ENCODE data around the gene GAK. TPM values are rescaled to one million over a fixed set of nuclear protein-coding genes. Genes with fewer than 3 reads are reported as not detected.

The GAK gene
- total and polyA plus RNA-seq, 2 of the 13 experiments (the other 11 are each of a cell fraction or from before 2014, with no cell fraction given): 17.5 to 44.3 TPM

DNA sequence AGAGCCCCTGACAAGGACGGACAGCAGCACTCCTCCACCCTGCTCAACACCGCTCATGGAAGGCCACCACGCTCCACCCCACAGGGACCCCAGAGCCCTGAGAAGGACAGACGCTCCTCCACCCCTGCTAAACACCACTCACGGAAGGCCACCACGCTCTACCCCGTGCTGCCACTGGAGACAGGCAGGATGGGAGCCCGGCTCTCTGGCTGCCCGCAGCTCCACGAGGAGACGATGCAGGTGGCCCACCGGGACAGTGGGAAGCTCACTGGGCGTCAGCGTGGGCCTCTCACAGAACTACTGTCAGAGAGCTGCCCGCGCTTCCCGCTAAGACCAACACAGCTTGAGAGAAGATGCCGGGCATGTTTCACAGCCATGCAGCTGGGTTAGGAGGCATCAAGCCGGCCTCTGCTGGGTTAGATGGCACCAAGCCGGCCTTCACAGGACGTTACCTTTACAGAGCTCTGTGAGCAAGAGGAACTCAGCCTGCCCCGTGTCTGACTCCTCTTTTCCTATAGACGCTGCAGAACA, 20.8 kb downstream of the GAK start:
- H3K4me2 ChIP-seq (ENCODE audit: low read depth, low read length): no peak overlapping the region
- TF ChIP-seq ZNF883 (CRISPR knock-in tag; IDR thresholded peaks at IDR 0.05; ENCODE audit: not compliant biosample characterization): no peak
- no peak for TF ChIP-seq SAFB2 (CRISPR knock-in tag; IDR thresholded peaks at IDR 0.05; ENCODE audit: borderline replicate concordance, low read depth)
- no peak for TF ChIP-seq ZFYVE20 (CRISPR knock-in tag; IDR thresholded peaks at IDR 0.05; ENCODE audit: borderline replicate concordance, low read depth)
- no peak for TF ChIP-seq CBX1 (IDR thresholded peaks at IDR 0.05; ENCODE audit: low read depth)
- no peak for TF ChIP-seq SP2 (CRISPR knock-in tag; IDR thresholded peaks at IDR 0.05)
- no peak for TF ChIP-seq ZNF724P (CRISPR knock-in tag; IDR thresholded peaks at IDR 0.05; ENCODE audit: borderline replicate concordance)
- no peak for TF ChIP-seq KDM5A (IDR thresholded peaks at IDR 0.05; ENCODE audit: borderline replicate concordance, low read length)
- TF ChIP-seq, protein P1, sequence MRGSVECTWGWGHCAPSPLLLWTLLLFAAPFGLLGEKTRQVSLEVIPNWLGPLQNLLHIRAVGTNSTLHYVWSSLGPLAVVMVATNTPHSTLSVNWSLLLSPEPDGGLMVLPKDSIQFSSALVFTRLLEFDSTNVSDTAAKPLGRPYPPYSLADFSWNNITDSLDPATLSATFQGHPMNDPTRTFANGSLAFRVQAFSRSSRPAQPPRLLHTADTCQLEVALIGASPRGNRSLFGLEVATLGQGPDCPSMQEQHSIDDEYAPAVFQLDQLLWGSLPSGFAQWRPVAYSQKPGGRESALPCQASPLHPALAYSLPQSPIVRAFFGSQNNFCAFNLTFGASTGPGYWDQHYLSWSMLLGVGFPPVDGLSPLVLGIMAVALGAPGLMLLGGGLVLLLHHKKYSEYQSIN (CRISPR knock-in tag; IDR thresholded peaks at IDR 0.05; ENCODE audit: borderline replicate concordance): no peak
- no peak for TF ChIP-seq ZNF777 (CRISPR knock-in tag; IDR thresholded peaks at IDR 0.05)
- TF ChIP-seq HNRNPK (IDR thresholded peaks at IDR 0.05; ENCODE audit: low read depth, low read length, poor library complexity, severe bottlenecking): no peak
- no peak for TF ChIP-seq HIVEP1 (CRISPR knock-in tag; IDR thresholded peaks at IDR 0.05)
- no peak for TF ChIP-seq SNAPC2 (CRISPR knock-in tag; IDR thresholded peaks at IDR 0.05)
- no peak for TF ChIP-seq RFXANK (CRISPR knock-in tag; IDR thresholded peaks at IDR 0.05)
- TF ChIP-seq TAF15 (IDR thresholded peaks at IDR 0.05; ENCODE audit: low read depth, low read length, poor library complexity, severe bottlenecking): no peak
- H3K36me3 ChIP-seq (replicated peaks in 1 of 2; ENCODE audit: control insufficient read depth in 1 of 2, insufficient read depth in 2 of 2, low read length in 2 of 2): peaks cover 13 to 26% of the 10 kb centered on the region in 2 experiments; a peak in 4 of 5 replicates
- no TSS peak for BruUV-seq (replicated peaks)
- no peak overlapping the region for H3K27ac ChIP-seq (ENCODE audit: extremely low read length, insufficient read depth, low read length)
- in situ Hi-C loops (cut with HindIII; ENCODE audit: extremely low pct_ligation_motif_present, low pct_unique_long_range_greater_than_20kb): no loop called here
- peaks cover 12% of the 10 kb centered on the region for H3K79me2 ChIP-seq (ENCODE audit: insufficient read depth, low read length)
- no peak overlapping the region for H3K9ac ChIP-seq (ENCODE audit: insufficient read depth, low read depth, low read length)
- CTCF ChIA-PET (ENCODE audit: low intra/inter-chr PET ratio, low total read pairs): no interaction called here
- H3K4me1 ChIP-seq (ENCODE audit: insufficient read depth, low read length): no peaks in the 10 kb centered on the region
- ATAC-seq (no peak), FAIRE-seq (no peak), DNase-seq (ENCODE audit: low spot score) (no peak)
- POLR2A ChIA-PET: no interaction called here
- no peaks in the 10 kb centered on the region for H3K9me3 ChIP-seq (ENCODE audit: low read length)
- no peaks in the 10 kb centered on the region for H3K27me3 ChIP-seq (ENCODE audit: control insufficient read depth in 1 of 2, insufficient read depth in 2 of 2, low read length in 2 of 2)
- H2AFZ ChIP-seq (ENCODE audit: low read length): no peak overlapping the region
- intact Hi-C loops (cut with micrococcal nuclease; ENCODE audit: unreplicated experiment): no loop called here
- WGBS (ENCODE audit: low lambda C conversion rate): 99% methylated on average over 22 of the region's 23 CpGs
- H4K20me1 ChIP-seq (ENCODE audit: insufficient read depth, low read length): no peaks in the 10 kb centered on the region
- no peak overlapping the region for H3K4me3 ChIP-seq (replicated peaks in 1 of 3; ENCODE audit: insufficient read depth in 1 of 3, low read depth in 2 of 3, low read length in 3 of 3)
